ENCODE data around the gene KIAA1958. TPM values are rescaled to one million over a fixed set of nuclear protein-coding genes. Genes with fewer than 3 reads are reported as not detected.

The KIAA1958 gene
- polyA plus RNA-seq, 1 of the 3 experiments (the other 2 are of a cell fraction) = 1.6 TPM

DNA sequence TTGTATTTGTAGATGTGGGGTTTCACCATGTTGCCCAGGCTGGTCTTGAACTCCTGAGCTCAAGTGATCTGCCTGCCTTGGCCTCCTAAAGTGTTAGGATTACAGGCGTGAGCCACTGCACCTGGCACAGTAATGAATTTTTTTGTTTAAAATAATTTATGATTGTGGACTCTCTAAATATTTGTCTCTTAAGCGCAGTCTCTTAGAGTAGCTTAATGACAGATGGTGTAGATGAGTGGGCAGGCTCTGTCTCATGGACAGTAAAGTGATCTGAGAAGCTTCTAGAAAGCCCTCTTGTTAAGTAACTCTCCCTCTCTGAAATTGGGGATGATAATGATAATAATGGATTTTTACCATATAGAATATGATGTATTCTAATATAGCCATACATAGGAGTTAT is 47.5 kb upstream of the KIAA1958 start:
- Histone ChIP-seq H3K9me2 (no peaks in the 10 kb centered on the region), H3K9ac (no peak overlapping the region), H2AFZ (ENCODE audit: low read depth) (no peak overlapping the region), H3K36me3 (replicated peaks in 1 of 2; ENCODE audit: control insufficient read depth in 1 of 2, insufficient read depth in 2 of 2, low read length in 1 of 2) (peaks cover 0 to 26% of the 10 kb centered on the region in 2 experiments), H3K27ac (ENCODE audit: low read depth in 2 of 2, low read length in 1 of 2) (no peak overlapping the region), H3K4me3 (ENCODE audit: low read depth in 2 of 2, low read length in 1 of 2) (no peak overlapping the region), H3K79me2 (ENCODE audit: insufficient read depth) (no peaks in the 10 kb centered on the region), H3K27me3 (ENCODE audit: insufficient read depth) (no peaks in the 10 kb centered on the region), H3F3A (replicated peaks; ENCODE audit: insufficient read depth) (no peaks in the 10 kb centered on the region), H4K20me1 (ENCODE audit: insufficient read depth) (no peaks in the 10 kb centered on the region), H3K9me3 (no peaks in the 10 kb centered on the region; the same call in 1 of the 2 replicates), H3K4me1 (ENCODE audit: control insufficient read depth in 1 of 2, insufficient read depth in 2 of 2, low read depth in 1 of 2, low read length in 1 of 2) (no peaks in the 10 kb centered on the region), H3K4me2 (no peak overlapping the region)
- ChIA-PET CTCF (no interaction called here), POLR2A (no interaction called here)
- no peak for DNase-seq
- 100% methylated on average over 2 of the region's 2 CpGs for WGBS (ENCODE audit: low lambda C conversion rate)
- TF ChIP-seq TAF1 (IDR thresholded peaks at IDR 0.05; ENCODE audit: borderline replicate concordance, low read depth, low read length) (no peak), POLR2AphosphoS5 (IDR thresholded peaks at IDR 0.05; ENCODE audit: low read depth, low read length) (no peak), SIN3A (IDR thresholded peaks at IDR 0.05; ENCODE audit: borderline replicate concordance, low read depth, low read length) (no peak), JUND (IDR thresholded peaks at IDR 0.05) (no peak), TCF12 (IDR thresholded peaks at IDR 0.05) (no peak), MEF2A (IDR thresholded peaks at IDR 0.05; ENCODE audit: borderline replicate concordance, low read depth) (no peak), NFIC (IDR thresholded peaks at IDR 0.05; ENCODE audit: borderline replicate concordance) (no peak), EP300 (IDR thresholded peaks at IDR 0.05; ENCODE audit: borderline replicate concordance in 1 of 2, low read depth in 1 of 2, low read length in 1 of 2) (no peak), IRF3 (IDR thresholded peaks at IDR 0.05; ENCODE audit: low read depth, low read length) (no peak), MXI1 (IDR thresholded peaks at IDR 0.05; ENCODE audit: low read depth, low read length) (no peak), CHD2 (IDR thresholded peaks at IDR 0.05; ENCODE audit: low read length, partially characterized antibody) (no peak), CTCF (IDR thresholded peaks at IDR 0.05) (no peak), FOXJ3 (CRISPR knock-in tag; IDR thresholded peaks at IDR 0.05) (no peak)

DNA sequence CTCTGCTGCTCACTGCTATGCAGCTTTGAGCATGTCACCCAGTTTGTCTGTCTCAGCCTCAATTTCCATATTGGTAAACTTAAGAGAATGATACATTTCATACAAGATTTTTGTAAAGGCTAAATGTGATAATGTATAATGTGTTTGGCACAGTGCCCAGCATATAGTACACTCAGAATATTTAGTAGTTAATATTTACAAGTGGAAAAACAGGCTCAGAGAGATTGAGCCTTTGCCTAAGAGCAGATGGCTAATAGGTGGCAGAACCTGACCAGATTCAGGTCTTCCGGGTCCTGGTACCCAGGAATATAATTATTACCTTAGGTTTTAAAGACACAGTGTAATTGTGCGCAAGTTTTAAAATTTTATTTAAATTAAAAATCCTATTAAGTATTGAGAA is 46.8 kb upstream of the KIAA1958 start:
- ChIA-PET CTCF (no interaction called here), POLR2A (no interaction called here)
- H2AFZ ChIP-seq (ENCODE audit: low read depth) = no peak overlapping the region
- H3K9me2 ChIP-seq = no peaks in the 10 kb centered on the region
- H4K20me1 ChIP-seq (ENCODE audit: insufficient read depth) = no peaks in the 10 kb centered on the region
- H3F3A ChIP-seq (replicated peaks; ENCODE audit: insufficient read depth) = no peaks in the 10 kb centered on the region
- no peak overlapping the region for H3K4me2 ChIP-seq
- DNase-seq = no peak
- H3K79me2 ChIP-seq (ENCODE audit: insufficient read depth) = no peaks in the 10 kb centered on the region
- H3K27me3 ChIP-seq (ENCODE audit: insufficient read depth) = no peaks in the 10 kb centered on the region
- peaks cover 0 to 22% of the 10 kb centered on the region in 2 experiments for H3K36me3 ChIP-seq (replicated peaks in 1 of 2; ENCODE audit: control insufficient read depth in 1 of 2, insufficient read depth in 2 of 2, low read length in 1 of 2)
- H3K9ac ChIP-seq = no peak overlapping the region
- WGBS (ENCODE audit: low lambda C conversion rate) = 97% methylated on average over 2 of the region's 2 CpGs
- H3K4me1 ChIP-seq (ENCODE audit: control insufficient read depth in 1 of 2, insufficient read depth in 2 of 2, low read depth in 1 of 2, low read length in 1 of 2) = no peaks in the 10 kb centered on the region
- TF ChIP-seq EP300 (IDR thresholded peaks at IDR 0.05; ENCODE audit: borderline replicate concordance in 1 of 2, low read depth in 1 of 2, low read length in 1 of 2) (no peak), ZBTB33 (IDR thresholded peaks at IDR 0.05; ENCODE audit: borderline replicate concordance, low read depth) (no peak)
- H3K9me3 ChIP-seq = no peaks in the 10 kb centered on the region; the same call in 1 of the 2 replicates
- no peak overlapping the region for H3K27ac ChIP-seq (ENCODE audit: low read depth in 2 of 2, low read length in 1 of 2)
- no peak overlapping the region for H3K4me3 ChIP-seq (ENCODE audit: low read depth in 2 of 2, low read length in 1 of 2)
